ENCODE measurements around the gene FLYWCH2. TPM values are rescaled to one million over a fixed set of nuclear protein-coding genes. Genes with fewer than 3 reads are reported as not detected.

The FLYWCH2 gene
- total RNA-seq, 1 donor from 2014 or later, result 36.5 TPM

DNA sequence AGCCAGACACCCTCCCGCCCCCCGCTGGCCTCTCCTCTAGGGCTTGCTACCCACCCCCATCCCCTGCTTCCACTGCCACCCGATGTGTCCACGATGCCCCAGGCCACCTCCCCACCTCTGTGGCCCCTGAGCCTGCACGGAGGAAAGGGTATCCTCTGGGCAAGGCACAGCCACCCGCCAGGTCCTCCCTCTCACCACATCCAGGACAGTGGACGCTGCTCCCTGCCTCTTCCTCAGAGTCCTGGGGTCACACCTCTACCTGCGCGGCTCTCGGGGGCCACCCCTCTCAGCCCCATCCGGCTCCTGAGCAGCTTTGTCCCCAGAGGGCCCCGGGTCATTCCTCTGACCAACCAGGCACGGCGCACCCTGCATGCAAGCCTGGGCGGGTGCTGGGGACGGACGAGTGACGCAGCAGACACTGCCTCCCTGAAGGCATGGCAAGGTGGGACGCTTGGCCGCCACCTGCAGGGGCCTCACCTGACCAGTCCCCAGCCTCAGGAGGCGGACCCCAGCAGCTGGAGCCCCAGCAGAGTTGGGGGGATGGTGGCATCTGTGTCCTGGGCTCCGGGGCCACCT lies 53.5 kb downstream of the FLYWCH2 start:
- peaks cover 19% of the 10 kb centered on the region for H3K36me3 Mint-ChIP-seq (ENCODE audit: low read depth, unreplicated experiment)
- no peaks in the 10 kb centered on the region for H3K9me3 ChIP-seq (ENCODE audit: insufficient read depth, low read depth, low read length)
- no peak overlapping the region for H3K27ac ChIP-seq (ENCODE audit: low read depth, low read length)
- no peak overlapping the region for H3K4me3 ChIP-seq (ENCODE audit: insufficient read depth, low read depth, low read length)
- H3K36me3 ChIP-seq (ENCODE audit: insufficient read depth, low read length), result peaks cover 14% of the 10 kb centered on the region
- no peak overlapping the region for H3K4me2 ChIP-seq (ENCODE audit: low read length)
- H4K20me1 ChIP-seq (ENCODE audit: insufficient read depth, low read length), result peaks cover 7% of the 10 kb centered on the region
- no peaks in the 10 kb centered on the region for H3K79me2 ChIP-seq (ENCODE audit: insufficient read depth, low read length)
- no peaks in the 10 kb centered on the region for H3K4me1 ChIP-seq (ENCODE audit: insufficient read depth, low read length)
- H3K9me3 Mint-ChIP-seq (ENCODE audit: unreplicated experiment), result no peaks in the 10 kb centered on the region
- DNase-seq (ENCODE audit: low read depth) (no peak), FAIRE-seq (no peak)
- H3K4me1 Mint-ChIP-seq (ENCODE audit: low read depth, unreplicated experiment), result no peaks in the 10 kb centered on the region
- no peaks in the 10 kb centered on the region for H3K27me3 ChIP-seq (ENCODE audit: insufficient read depth, low read length)
- H3K9ac ChIP-seq (ENCODE audit: low read length), result no peak overlapping the region
- no peak overlapping the region for H2AFZ ChIP-seq (ENCODE audit: low read depth, low read length)
- TF ChIP-seq EZH2 (IDR thresholded peaks at IDR 0.05; ENCODE audit: insufficient read depth, low read length), result no peak
- TF ChIP-seq, protein P1, sequence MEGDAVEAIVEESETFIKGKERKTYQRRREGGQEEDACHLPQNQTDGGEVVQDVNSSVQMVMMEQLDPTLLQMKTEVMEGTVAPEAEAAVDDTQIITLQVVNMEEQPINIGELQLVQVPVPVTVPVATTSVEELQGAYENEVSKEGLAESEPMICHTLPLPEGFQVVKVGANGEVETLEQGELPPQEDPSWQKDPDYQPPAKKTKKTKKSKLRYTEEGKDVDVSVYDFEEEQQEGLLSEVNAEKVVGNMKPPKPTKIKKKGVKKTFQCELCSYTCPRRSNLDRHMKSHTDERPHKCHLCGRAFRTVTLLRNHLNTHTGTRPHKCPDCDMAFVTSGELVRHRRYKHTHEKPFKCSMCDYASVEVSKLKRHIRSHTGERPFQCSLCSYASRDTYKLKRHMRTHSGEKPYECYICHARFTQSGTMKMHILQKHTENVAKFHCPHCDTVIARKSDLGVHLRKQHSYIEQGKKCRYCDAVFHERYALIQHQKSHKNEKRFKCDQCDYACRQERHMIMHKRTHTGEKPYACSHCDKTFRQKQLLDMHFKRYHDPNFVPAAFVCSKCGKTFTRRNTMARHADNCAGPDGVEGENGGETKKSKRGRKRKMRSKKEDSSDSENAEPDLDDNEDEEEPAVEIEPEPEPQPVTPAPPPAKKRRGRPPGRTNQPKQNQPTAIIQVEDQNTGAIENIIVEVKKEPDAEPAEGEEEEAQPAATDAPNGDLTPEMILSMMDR (IDR thresholded peaks at IDR 0.05; ENCODE audit: insufficient read depth, low read depth, low read length), result no peak
- H3K4me3 Mint-ChIP-seq (ENCODE audit: unreplicated experiment), result no peak overlapping the region
- H3K27me3 Mint-ChIP-seq (ENCODE audit: low read depth, unreplicated experiment), result no peaks in the 10 kb centered on the region
- H3K27ac Mint-ChIP-seq (ENCODE audit: unreplicated experiment), result no peak overlapping the region

DNA sequence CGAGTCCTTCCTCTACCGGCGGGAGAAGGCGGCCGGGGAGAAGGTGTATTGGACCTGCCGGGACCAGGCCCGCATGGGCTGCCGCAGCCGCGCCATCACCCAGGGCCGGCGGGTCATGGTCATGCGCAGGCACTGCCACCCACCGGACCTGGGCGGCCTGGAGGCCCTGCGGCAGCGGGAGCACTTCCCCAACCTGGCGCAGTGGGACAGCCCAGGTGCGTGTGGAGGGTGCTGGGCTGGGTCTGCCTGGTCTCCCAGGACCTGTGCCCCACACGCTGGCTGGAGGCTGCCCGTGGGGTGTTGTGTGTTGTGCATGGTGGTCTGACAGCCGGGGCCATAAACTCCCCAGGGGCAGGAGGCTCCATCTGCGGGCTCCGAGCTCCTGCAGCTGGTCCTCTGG lies 54.2 kb downstream of the FLYWCH2 start:
- no peaks in the 10 kb centered on the region for H3K79me2 ChIP-seq (ENCODE audit: insufficient read depth, low read length)
- Mint-ChIP-seq H3K4me3 (ENCODE audit: unreplicated experiment) (no peak overlapping the region), H3K36me3 (ENCODE audit: low read depth, unreplicated experiment) (peaks cover 20% of the 10 kb centered on the region), H3K4me1 (ENCODE audit: low read depth, unreplicated experiment) (no peaks in the 10 kb centered on the region), H3K27ac (ENCODE audit: unreplicated experiment) (no peak overlapping the region), H3K27me3 (ENCODE audit: low read depth, unreplicated experiment) (no peaks in the 10 kb centered on the region), H3K9me3 (ENCODE audit: unreplicated experiment) (no peaks in the 10 kb centered on the region)
- H2AFZ ChIP-seq (ENCODE audit: low read depth, low read length), result no peak overlapping the region
- TF ChIP-seq, protein P1 (IDR thresholded peaks at IDR 0.05; ENCODE audit: insufficient read depth, low read depth, low read length), result no peak
- no peak for TF ChIP-seq EZH2 (IDR thresholded peaks at IDR 0.05; ENCODE audit: insufficient read depth, low read length)
- no peak overlapping the region for H3K4me2 ChIP-seq (ENCODE audit: low read length)
- no peak overlapping the region for H3K27ac ChIP-seq (ENCODE audit: low read depth, low read length)
- no peaks in the 10 kb centered on the region for H3K27me3 ChIP-seq (ENCODE audit: insufficient read depth, low read length)
- H3K4me1 ChIP-seq (ENCODE audit: insufficient read depth, low read length), result no peaks in the 10 kb centered on the region
- no peaks in the 10 kb centered on the region for H3K9me3 ChIP-seq (ENCODE audit: insufficient read depth, low read depth, low read length)
- H3K9ac ChIP-seq (ENCODE audit: low read length), result no peak overlapping the region
- peaks cover 14% of the 10 kb centered on the region for H3K36me3 ChIP-seq (ENCODE audit: insufficient read depth, low read length)
- no peak overlapping the region for H3K4me3 ChIP-seq (ENCODE audit: insufficient read depth, low read depth, low read length)
- FAIRE-seq (no peak), DNase-seq (ENCODE audit: low read depth) (no peak)
- H4K20me1 ChIP-seq (ENCODE audit: insufficient read depth, low read length), result peaks cover 7% of the 10 kb centered on the region

DNA sequence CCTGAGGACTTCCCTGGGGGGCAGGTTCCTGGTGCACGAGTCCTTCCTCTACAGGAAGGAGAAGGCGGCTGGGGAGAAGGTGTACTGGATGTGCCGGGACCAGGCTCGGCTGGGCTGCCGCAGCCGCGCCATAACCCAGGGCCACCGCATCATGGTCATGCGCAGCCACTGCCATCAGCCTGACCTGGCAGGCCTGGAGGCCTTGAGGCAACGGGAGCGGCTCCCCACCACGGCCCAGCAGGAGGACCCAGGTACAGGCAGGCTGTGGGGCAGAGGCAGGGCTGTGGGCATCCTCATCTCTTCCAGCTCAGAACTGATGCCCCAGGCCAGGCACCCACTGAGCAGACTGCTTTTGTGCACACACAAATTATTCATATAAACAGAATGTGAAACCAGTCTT lies 55.2 kb downstream of the FLYWCH2 start:
- H2AFZ ChIP-seq (ENCODE audit: low read depth, low read length), result no peak overlapping the region
- H3K79me2 ChIP-seq (ENCODE audit: insufficient read depth, low read length), result no peaks in the 10 kb centered on the region
- H3K9ac ChIP-seq (ENCODE audit: low read length), result no peak overlapping the region
- H3K36me3 ChIP-seq (ENCODE audit: insufficient read depth, low read length), result peaks cover 16% of the 10 kb centered on the region
- H3K4me1 ChIP-seq (ENCODE audit: insufficient read depth, low read length), result no peaks in the 10 kb centered on the region
- TF ChIP-seq, protein P1 (IDR thresholded peaks at IDR 0.05; ENCODE audit: insufficient read depth, low read depth, low read length), result no peak
- no peak for TF ChIP-seq EZH2 (IDR thresholded peaks at IDR 0.05; ENCODE audit: insufficient read depth, low read length)
- H3K9me3 ChIP-seq (ENCODE audit: insufficient read depth, low read depth, low read length), result no peaks in the 10 kb centered on the region
- H3K27ac Mint-ChIP-seq (ENCODE audit: unreplicated experiment), result no peak overlapping the region
- H3K27ac ChIP-seq (ENCODE audit: low read depth, low read length), result no peak overlapping the region
- H3K36me3 Mint-ChIP-seq (ENCODE audit: low read depth, unreplicated experiment), result peaks cover 23% of the 10 kb centered on the region
- H3K4me2 ChIP-seq (ENCODE audit: low read length), result no peak overlapping the region
- H4K20me1 ChIP-seq (ENCODE audit: insufficient read depth, low read length), result no peaks in the 10 kb centered on the region
- no peak overlapping the region for H3K4me3 ChIP-seq (ENCODE audit: insufficient read depth, low read depth, low read length)
- no peaks in the 10 kb centered on the region for H3K9me3 Mint-ChIP-seq (ENCODE audit: unreplicated experiment)
- H3K27me3 Mint-ChIP-seq (ENCODE audit: low read depth, unreplicated experiment), result no peaks in the 10 kb centered on the region
- H3K4me1 Mint-ChIP-seq (ENCODE audit: low read depth, unreplicated experiment), result no peaks in the 10 kb centered on the region
- DNase-seq (ENCODE audit: low read depth), result no peak
- H3K4me3 Mint-ChIP-seq (ENCODE audit: unreplicated experiment), result no peak overlapping the region
- H3K27me3 ChIP-seq (ENCODE audit: insufficient read depth, low read length), result no peaks in the 10 kb centered on the region
- FAIRE-seq, result no peak
